NCI-H128 (cell line): ENCODE results near the gene CLN5.

Source experiments
- DNase-seq: peaks from one replicate; lab custom pipeline; 2025; ENCODE audit not compliant: unreplicated experiment; lab: John Stamatoyannopoulos, UW

Gene CLN5

GRCh38 chr13:77016251-77016812, 24.5 kb downstream of the CLN5 start:
- DNase-seq = no peak

GRCh38 chr13:77016888-77017623, 25.2 kb downstream of the CLN5 start:
- DNase-seq = no peak

GRCh38 chr13:77019756-77020155, 27.9 kb downstream of the CLN5 start:
- no peak for DNase-seq

- DNase-seq = no peak
Observed at GRCh38 chr13:77022341-77022740, 30.5 kb downstream of the CLN5 start.

- DNase-seq = peak; percentile 26
Observed at GRCh38 chr13:77026255-77026860, 34.5 kb downstream of the CLN5 start.

GRCh38 chr13:77026861-77027621, 35.2 kb downstream of the CLN5 start, which contains the start of gene FBXL3:
FBXL3 (minus strand) TSS chr13:77027159; CDS start chr13:77021860, 5,299 bp downstream.
- peak; percentile 29 for DNase-seq

GRCh38 chr13:77028202-77028601, 36.3 kb downstream of the CLN5 start:
- no peak for DNase-seq

- DNase-seq = no peak
Observed at GRCh38 chr13:77029436-77029835, 37.6 kb downstream of the CLN5 start.

- no peak for DNase-seq
Observed at GRCh38 chr13:77031656-77032243, 39.9 kb downstream of the CLN5 start.

- DNase-seq = no peak
Observed at GRCh38 chr13:77033717-77034302, 41.9 kb downstream of the CLN5 start.

- DNase-seq = no peak
Observed at GRCh38 chr13:77034881-77035280, 43.0 kb downstream of the CLN5 start.

- DNase-seq = no peak
Observed at GRCh38 chr13:77036279-77036678, 44.4 kb downstream of the CLN5 start.

- DNase-seq = no peak
Observed at GRCh38 chr13:77038907-77039480, 47.1 kb downstream of the CLN5 start.

- DNase-seq = no peak
Observed at GRCh38 chr13:77040076-77040475, 48.2 kb downstream of the CLN5 start.

GRCh38 chr13:77040835-77041234, 49.0 kb downstream of the CLN5 start:
- no peak for DNase-seq

GRCh38 chr13:77042566-77043177, 50.8 kb downstream of the CLN5 start:
- DNase-seq = no peak

- no peak for DNase-seq
Observed at GRCh38 chr13:77047649-77048343, 55.9 kb downstream of the CLN5 start.

- no peak for DNase-seq
Observed at GRCh38 chr13:77048681-77049080, 56.8 kb downstream of the CLN5 start.

- DNase-seq = no peak
Observed at GRCh38 chr13:77053192-77053591, 61.3 kb downstream of the CLN5 start.
